Panc1 (cell line): Measurements from ENCODE around the gene KTN1. TPM values are rescaled to one million over a fixed set of nuclear protein-coding genes. Genes with fewer than 3 reads are reported as not detected.

Source experiments
- ATAC-seq: fragments of 200-7000 bp; cut with Tn5 transposase; 2 replicates; pipeline ENCODE4 v1.9.1; 2020; ENCODE audit warnings: mild to moderate bottlenecking, moderate library complexity
- BruUV-seq: library from RNA; stranded (reverse); fragments of 400-500 nt; replicated peaks from 2 replicates; lab custom pipeline; 2021; lab: Mats Ljungman, UMichigan
- CTCF ChIA-PET: fragments of 300-600 bp; sonication (Branson Sonifier 250); formaldehyde crosslinking; loops from one replicate; lab custom pipeline; 2022; ENCODE audit warnings: antibody characterized with exemption; lab: Charles Lee
- POLR2A ChIA-PET: fragments of 300-600 bp; sonication (Branson Sonifier 250); formaldehyde crosslinking; loops from one replicate; lab custom pipeline; 2022; ENCODE audit warnings: antibody characterized with exemption; lab: Charles Lee
- DNase-seq: peaks from one replicate; pipeline ENCODE4 v3.0.0-alpha.2; 2010; ENCODE audit warnings: low read depth, low spot score
- H3K27ac ChIP-seq: 2 replicates; pipeline ENCODE4 v1.5.1; 2011; ENCODE audit warnings: mild to moderate bottlenecking, low read length, inconsistent platforms
- H3K27me3 ChIP-seq: fragments of 200-500 bp; sonication (Bioruptor generic); 2 replicates; pipeline ENCODE4 v1.6.0; 2014; ENCODE audit warnings: low read length, inconsistent platforms; ENCODE audit not compliant: control insufficient read depth, insufficient read depth
- H3K36me3 ChIP-seq: fragments of 200-500 bp; sonication (Bioruptor generic); 2 replicates; pipeline ENCODE4 v1.5.1; 2014; ENCODE audit warnings: inconsistent platforms, mild to moderate bottlenecking, low read length, moderate library complexity; ENCODE audit not compliant: control insufficient read depth, insufficient read depth
- H3K4me1 ChIP-seq: 2 replicates; pipeline ENCODE4 v1.5.1; 2011; ENCODE audit warnings: inconsistent platforms, mild to moderate bottlenecking, low read length, moderate library complexity; ENCODE audit not compliant: control insufficient read depth, insufficient read depth
- H3K4me3 ChIP-seq, 2 experiments: 2 replicates each; pipeline ENCODE4 v1.5.1; 2011 to 2012; ENCODE audit warnings: low read depth in 2 of 2, low read length in 2 of 2, mild to moderate bottlenecking in 2 of 2, inconsistent platforms in 1 of 2, moderate library complexity in 1 of 2
- H3K9me3 ChIP-seq: fragments of 200-500 bp; sonication (Bioruptor generic); 2 replicates; pipeline ENCODE4 v1.5.1; 2014; ENCODE audit warnings: low read depth, mild to moderate bottlenecking, inconsistent platforms, low read length, moderate library complexity; ENCODE audit not compliant: control insufficient read depth, insufficient read depth
- POLR2AphosphoS5 ChIP-seq: IDR thresholded peaks from 2 replicates; pipeline ENCODE4 v1.6.1; 2012; ENCODE audit warnings: mild to moderate bottlenecking, low read depth, low read length, moderate library complexity
- SIN3A ChIP-seq: IDR thresholded peaks from 2 replicates; pipeline ENCODE4 v1.6.1; 2012; ENCODE audit warnings: low read depth, mild to moderate bottlenecking, low read length, moderate library complexity, borderline replicate concordance; ENCODE audit not compliant: insufficient read depth
- TCF7L2 ChIP-seq: IDR thresholded peaks from 2 replicates; pipeline ENCODE4 v1.6.1; 2011; ENCODE audit warnings: mild to moderate bottlenecking, low read depth, low read length, inconsistent platforms
- in situ Hi-C: cut with HindIII; loops from 2 replicates; pipeline ENCODE4 v1.10.0; 2016; ENCODE audit warnings: low sequenced_read_pairs, low pct_unique_long_range_greater_than_20kb
- intact Hi-C: fragments of 100-400 bp; cut with micrococcal nuclease; formaldehyde crosslinking; loops from one replicate; pipeline ENCODE4 v1.10.0; 2022; ENCODE audit not compliant: unreplicated experiment
- total RNA-seq: library from RNA; stranded (reverse); gene quantifications from one replicate; pipeline ENCODE4 v1.2.1, GENCODE V29; 2021; ENCODE audit not compliant: unreplicated experiment
- TF ChIP-seq, protein P1 (sequence below): fragments of 450-650 bp; IDR thresholded peaks from 2 replicates; pipeline ENCODE4 v1.5.1; 2017; ENCODE audit warnings: mild to moderate bottlenecking
- TF ChIP-seq, protein P2 (sequence below), 2 experiments: IDR thresholded peaks; 2 replicates each; pipeline ENCODE4 v1.6.1; 2011 to 2012; ENCODE audit warnings: low read depth in 2 of 2, control low read depth in 1 of 2, low read length in 1 of 2, mild to moderate bottlenecking in 1 of 2, moderate library complexity in 1 of 2; ENCODE audit not compliant: insufficient read depth in 1 of 2

Gene KTN1
- total RNA-seq, 1 experiment from 2014 or later: 310 TPM

DNA sequence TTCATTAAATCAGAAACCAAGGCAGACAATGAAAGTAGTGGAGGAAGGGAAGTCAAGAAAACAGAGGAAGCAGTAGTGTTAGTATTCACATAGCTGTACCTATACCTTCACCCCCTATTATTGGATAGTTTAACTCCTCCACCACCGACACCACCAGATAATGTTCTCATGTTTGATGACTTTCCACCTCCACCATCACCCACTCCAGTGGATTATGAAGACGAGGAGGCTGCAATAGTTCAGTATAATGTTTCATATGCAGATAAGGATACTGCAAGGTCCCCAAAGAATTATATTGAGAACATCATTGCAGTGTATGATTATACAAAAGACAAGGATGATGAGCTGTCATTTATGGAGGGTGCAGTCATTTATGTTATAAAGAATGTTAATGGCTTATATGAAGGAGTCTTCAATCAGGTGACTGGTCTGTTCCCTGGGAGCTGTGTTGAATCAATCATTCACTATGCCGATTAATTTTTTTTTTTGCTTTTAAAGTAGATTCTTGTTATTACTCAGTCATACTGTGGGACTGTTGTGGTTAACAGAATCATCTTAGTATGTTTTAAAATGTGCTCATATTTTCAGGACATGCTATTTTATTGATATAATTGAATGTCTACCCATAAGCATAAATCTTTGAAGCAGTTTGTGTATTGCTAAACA, 32.2 kb upstream of the KTN1 start:
- Histone ChIP-seq H3K36me3 (no peaks in the 10 kb centered on the region), H3K27me3 (no peaks in the 10 kb centered on the region), H3K4me3 (no peak overlapping the region), H3K27ac (no peak overlapping the region), H3K4me1 (no peaks in the 10 kb centered on the region; the same call in 1 of the 2 replicates), H3K9me3 (no peaks in the 10 kb centered on the region)
- in situ Hi-C loops: no loop called here
- intact Hi-C loops: no loop called here
- CTCF ChIA-PET: no interaction called here
- ATAC-seq (no peak), DNase-seq (no peak)
- TF ChIP-seq, protein P1, sequence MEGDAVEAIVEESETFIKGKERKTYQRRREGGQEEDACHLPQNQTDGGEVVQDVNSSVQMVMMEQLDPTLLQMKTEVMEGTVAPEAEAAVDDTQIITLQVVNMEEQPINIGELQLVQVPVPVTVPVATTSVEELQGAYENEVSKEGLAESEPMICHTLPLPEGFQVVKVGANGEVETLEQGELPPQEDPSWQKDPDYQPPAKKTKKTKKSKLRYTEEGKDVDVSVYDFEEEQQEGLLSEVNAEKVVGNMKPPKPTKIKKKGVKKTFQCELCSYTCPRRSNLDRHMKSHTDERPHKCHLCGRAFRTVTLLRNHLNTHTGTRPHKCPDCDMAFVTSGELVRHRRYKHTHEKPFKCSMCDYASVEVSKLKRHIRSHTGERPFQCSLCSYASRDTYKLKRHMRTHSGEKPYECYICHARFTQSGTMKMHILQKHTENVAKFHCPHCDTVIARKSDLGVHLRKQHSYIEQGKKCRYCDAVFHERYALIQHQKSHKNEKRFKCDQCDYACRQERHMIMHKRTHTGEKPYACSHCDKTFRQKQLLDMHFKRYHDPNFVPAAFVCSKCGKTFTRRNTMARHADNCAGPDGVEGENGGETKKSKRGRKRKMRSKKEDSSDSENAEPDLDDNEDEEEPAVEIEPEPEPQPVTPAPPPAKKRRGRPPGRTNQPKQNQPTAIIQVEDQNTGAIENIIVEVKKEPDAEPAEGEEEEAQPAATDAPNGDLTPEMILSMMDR: no peak
- TF ChIP-seq, protein P2, sequence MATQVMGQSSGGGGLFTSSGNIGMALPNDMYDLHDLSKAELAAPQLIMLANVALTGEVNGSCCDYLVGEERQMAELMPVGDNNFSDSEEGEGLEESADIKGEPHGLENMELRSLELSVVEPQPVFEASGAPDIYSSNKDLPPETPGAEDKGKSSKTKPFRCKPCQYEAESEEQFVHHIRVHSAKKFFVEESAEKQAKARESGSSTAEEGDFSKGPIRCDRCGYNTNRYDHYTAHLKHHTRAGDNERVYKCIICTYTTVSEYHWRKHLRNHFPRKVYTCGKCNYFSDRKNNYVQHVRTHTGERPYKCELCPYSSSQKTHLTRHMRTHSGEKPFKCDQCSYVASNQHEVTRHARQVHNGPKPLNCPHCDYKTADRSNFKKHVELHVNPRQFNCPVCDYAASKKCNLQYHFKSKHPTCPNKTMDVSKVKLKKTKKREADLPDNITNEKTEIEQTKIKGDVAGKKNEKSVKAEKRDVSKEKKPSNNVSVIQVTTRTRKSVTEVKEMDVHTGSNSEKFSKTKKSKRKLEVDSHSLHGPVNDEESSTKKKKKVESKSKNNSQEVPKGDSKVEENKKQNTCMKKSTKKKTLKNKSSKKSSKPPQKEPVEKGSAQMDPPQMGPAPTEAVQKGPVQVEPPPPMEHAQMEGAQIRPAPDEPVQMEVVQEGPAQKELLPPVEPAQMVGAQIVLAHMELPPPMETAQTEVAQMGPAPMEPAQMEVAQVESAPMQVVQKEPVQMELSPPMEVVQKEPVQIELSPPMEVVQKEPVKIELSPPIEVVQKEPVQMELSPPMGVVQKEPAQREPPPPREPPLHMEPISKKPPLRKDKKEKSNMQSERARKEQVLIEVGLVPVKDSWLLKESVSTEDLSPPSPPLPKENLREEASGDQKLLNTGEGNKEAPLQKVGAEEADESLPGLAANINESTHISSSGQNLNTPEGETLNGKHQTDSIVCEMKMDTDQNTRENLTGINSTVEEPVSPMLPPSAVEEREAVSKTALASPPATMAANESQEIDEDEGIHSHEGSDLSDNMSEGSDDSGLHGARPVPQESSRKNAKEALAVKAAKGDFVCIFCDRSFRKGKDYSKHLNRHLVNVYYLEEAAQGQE (IDR thresholded peaks at IDR 0.05; ENCODE audit: insufficient read depth in 1 of 2, low read depth in 2 of 2, low read length in 1 of 2): no peak
- TF ChIP-seq POLR2AphosphoS5 (no peak), SIN3A (no peak)
- POLR2A ChIA-PET: no interaction called here
- no TSS peak for BruUV-seq

DNA sequence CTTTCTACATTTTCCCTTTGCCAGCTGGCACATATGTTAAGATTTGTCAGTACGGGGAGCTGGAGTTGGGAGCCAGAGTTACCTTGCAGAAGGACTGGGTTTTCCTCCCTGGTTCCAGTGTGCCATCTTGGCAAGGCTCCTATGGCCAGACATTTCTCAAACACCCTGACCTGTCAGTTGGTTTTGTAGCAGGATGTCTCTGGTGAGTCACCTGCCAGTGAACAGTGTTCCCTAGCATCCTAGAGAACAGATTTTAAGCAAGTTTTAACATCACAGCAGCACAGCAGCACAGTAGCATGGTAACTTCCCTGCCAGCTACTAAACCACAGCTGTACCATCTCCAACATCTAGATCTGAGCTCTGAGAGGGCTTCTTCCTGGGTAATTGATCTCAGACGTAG, 26.2 kb upstream of the KTN1 start:
- in situ Hi-C loops: no loop called here
- CTCF ChIA-PET: no interaction called here

More for the DNA sequence above, 26.2 kb upstream of the KTN1 start:
- POLR2A ChIA-PET: interaction anchor here (0.5 to 0.7 kb wide), 2 partner anchors 31 to 106 kb away, joined by 3 to 6 read pairs; no protein-coding TSS in a partner anchor
- intact Hi-C loops: no loop called here
- H3K36me3 ChIP-seq: no peaks in the 10 kb centered on the region; the same call in 1 of the 2 replicates
- H3K4me3 ChIP-seq: no peak overlapping the region
- no peaks in the 10 kb centered on the region for H3K9me3 ChIP-seq
- DNase-seq (no peak), ATAC-seq (no peak)
- H3K27me3 ChIP-seq: no peaks in the 10 kb centered on the region
- H3K27ac ChIP-seq: no peak overlapping the region
- TF ChIP-seq, protein P2 (IDR thresholded peaks at IDR 0.05; ENCODE audit: insufficient read depth in 1 of 2, low read depth in 2 of 2, low read length in 1 of 2): no peak
- TF ChIP-seq SIN3A (no peak), TCF7L2 (no peak)
- TF ChIP-seq, protein P1: no peak
- H3K4me1 ChIP-seq: peaks cover 12% of the 10 kb centered on the region
- BruUV-seq: no TSS peak
